Activated CD4-positive, alpha-beta T cell treated with anti-CD3 and anti-CD28 coated beads, Interleukin-2, amount 50 U/mL, for 24 hours (primary cell): ENCODE results near the gene MYO1H.

ENCODE experiments used
- DNase-seq, 2 donors: peaks; one replicate each; pipeline ENCODE4 v3.0.0-alpha.2; 2020; ENCODE audit warnings: low read depth in 1 of 2, low spot score in 1 of 2

Gene MYO1H

DNA sequence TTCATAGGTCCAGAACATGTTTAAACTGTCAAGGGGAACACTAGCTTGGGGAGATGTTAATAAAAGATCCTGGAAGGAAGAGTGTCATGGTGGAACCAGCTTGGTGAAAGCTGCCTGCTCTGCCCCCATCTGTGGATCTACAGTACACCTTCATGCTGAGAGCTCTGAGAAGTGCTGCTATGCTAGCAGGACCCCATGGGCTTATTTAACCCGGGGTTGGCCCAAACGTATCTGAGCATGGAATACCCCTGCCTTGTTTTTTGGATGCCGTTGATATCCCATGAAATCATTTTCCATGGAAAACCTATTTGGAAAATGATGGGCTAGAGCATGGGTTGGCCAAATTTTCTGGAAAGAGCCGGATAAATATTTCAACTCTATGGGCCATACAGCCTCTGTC, 144.0 kb downstream of the MYO1H start:
- DNase-seq = no peak

DNA sequence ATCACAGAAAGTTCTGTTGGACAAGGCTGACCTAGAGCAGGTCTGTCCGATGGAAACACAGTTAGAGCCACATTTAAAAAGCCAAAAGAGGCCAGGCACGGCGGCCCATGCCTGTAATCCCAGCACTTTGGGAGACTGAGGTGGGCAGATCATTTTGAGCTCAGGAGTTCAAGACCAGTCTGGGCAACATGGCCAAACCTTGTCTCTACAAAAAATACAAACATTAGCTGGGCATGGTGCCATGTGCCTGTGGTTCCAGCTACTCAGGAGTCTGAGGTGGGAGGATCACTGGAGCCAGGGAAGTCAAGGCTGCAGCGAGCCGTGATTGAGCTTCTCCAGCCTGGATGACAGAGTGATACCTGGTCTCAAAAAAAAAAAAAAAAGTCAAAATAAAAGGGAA, 144.7 kb downstream of the MYO1H start:
- no peak for DNase-seq

DNA sequence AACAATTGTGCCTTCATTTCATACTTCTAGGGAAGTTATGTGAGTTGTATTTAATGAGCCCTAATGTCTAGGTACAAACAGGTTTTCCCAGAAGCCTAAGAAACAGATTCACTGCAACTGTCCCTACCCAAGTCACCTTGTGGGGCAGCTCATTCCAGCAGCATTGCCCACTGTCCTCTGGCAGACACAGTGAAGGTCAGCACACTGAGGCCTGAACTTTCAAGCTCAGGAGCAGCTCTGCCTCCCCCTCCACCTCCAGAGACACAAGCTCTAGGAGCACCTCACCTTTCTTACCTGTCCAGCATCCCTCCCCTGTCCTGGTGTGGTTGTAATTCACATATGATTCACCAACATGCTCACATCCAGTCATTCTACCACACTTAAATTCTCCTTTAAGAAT, 145.4 kb downstream of the MYO1H start:
- DNase-seq = no peak

DNA sequence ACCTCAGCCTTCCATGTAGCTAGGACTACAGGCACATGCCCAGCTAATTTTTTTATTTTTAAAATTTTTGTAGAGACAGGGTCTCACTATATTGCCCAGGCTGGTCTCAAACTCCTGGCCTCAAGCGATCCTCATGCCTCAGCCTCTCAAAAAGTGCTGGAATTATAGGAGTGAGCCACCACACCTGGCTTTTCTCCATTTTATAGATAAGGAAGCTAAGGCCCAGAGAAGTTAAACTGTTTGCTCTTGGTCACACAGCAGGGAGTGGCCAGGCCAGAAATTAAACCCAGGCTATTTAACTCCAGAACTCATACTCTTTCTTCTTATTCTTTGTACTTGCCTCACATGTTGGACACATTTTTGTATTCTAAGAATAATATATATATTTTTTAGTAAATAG, 146.2 kb downstream of the MYO1H start:
- DNase-seq = no peak

DNA sequence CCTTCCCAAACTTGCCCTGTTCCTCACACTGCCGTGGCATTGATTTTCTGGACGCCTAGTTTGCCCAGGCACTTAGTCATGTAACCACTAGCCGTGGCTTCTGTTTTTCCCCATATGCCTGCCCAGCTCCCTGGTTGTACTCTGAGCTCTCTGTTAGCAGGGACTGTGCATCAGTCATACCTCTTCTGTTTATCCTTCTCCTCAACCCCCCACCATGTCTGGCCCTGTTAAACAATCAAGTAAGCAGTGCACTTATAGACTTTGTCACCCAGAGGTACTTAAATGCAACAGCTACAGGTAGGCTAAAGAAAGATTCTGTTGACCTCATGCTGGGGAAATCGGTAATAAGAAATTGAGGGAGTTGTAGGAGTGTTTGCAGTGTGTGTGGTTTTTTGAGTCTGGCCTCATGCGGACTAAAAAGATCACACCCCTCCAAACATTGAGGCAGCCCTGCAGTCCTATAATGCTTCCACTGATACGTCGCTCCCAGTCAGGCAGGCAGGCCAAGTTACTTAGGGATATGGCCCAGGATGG, 146.7 kb downstream of the MYO1H start:
- no peak for DNase-seq

DNA sequence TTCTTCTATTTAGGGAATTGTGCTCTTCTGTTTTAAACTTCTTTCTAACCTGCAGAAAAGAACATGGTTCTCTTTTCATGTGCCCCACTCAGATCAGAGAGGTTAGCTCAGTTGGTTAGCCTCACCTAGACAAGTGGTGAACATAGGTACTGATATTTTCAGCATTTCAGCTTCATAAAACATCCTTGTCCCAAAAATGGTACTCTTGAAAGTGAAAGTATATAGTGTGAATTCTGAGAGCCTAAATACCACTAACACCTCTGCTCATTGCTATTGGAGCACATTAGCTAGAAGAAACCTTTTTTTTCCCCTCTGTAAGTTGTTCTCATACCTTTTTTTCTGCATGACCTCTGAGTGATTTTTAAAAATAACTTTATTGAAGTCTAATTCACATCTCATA, 147.3 kb downstream of the MYO1H start:
- no peak for DNase-seq

DNA sequence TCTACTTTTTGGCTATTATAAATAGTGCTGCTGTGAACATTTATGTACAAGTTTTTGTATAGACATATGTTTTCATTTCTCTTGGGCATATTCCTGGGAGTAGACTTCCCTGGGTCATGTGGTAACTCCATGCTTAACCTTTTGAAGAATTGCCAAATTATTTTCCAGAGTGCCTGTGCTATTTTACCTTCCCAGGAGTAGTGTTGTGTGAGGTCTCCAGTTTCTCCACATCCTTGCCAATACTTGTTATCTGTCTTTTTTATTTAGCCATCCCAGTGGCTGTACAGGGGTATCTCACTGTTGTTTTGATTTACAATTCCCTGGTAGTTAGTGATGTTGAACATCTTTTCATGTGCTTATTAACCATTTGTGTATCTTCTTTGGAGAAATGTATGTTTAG, 148.6 kb downstream of the MYO1H start:
- DNase-seq = no peak

DNA sequence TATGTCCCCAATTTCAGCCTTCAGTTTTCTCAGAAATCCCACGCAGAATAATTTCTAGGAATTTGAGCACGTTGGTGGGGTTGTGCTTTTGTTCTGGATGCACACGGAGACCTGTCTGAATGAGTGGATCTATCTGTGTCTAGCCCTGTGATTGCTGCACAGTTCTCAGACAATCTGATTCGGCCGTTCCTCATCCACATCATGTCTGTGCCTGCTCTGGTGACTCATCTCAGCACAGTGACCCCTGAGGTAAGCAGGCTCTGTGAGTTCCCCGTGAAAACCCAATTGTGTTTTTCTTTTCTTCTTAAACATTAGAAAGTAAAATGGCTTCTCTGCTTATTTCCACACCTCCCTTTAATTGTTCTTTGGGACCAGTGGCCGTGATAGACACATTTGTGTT, 150.0 kb downstream of the MYO1H start:
- no peak for DNase-seq
